ENCODE data around the gene EAPP. TPM values are rescaled to one million over a fixed set of nuclear protein-coding genes. Genes with fewer than 3 reads are reported as not detected.

EAPP gene
- total RNA-seq, 1 experiment from 2014 or later: 35.0 TPM

DNA sequence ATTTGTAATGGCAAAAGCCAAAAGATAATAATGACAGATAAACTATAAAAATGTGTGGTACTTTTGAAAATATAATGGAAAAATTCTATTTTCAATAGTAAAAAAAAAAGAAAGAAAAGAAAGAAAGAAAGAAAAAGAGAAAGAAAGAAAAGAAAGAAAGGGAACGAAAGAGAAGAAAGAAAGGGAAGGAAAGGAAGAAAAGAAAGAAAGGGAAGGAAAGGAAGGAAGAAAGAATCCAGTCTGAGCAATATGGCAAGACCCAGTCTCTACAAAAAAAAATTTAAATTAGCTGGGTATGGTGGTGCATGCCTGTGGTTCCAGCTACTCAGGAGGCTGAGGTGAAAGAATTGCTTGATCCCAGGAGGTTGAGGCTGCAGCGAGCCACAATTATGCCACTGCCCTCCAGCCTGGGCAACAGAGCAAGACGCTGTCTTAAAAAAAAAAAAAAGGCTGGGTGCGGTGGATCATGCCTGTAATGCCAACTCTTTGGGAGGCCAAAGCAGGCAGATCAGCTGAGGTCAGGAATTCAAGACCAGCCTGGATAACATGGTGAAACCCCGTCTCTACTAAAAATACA, 38.4 kb downstream of the EAPP start:
- H4K5ac ChIP-seq (ENCODE audit: insufficient read length, low read depth, low read length): no peak overlapping the region
- H3K4ac ChIP-seq (ENCODE audit: low read depth, low read length): no peak overlapping the region
- H3K4me1 ChIP-seq (ENCODE audit: insufficient read depth, low read length): peaks cover 2% of the 10 kb centered on the region; the same call in 1 of the 2 replicates
- H3K4me2 ChIP-seq (ENCODE audit: insufficient read depth, insufficient read length, low read length): no peak overlapping the region
- no peak overlapping the region for H3K18ac ChIP-seq (ENCODE audit: insufficient read length, low read depth, low read length)
- H4K91ac ChIP-seq (ENCODE audit: insufficient read length, low read depth, low read length): no peak overlapping the region
- no peak overlapping the region for H3K27ac Mint-ChIP-seq
- no peak overlapping the region for H3K14ac ChIP-seq (ENCODE audit: insufficient read depth, low read length)
- no peak for DNase-seq
- no peak overlapping the region for H2BK20ac ChIP-seq (ENCODE audit: low read depth, low read length, poor library complexity, severe bottlenecking)
- no peaks in the 10 kb centered on the region for H3K27me3 Mint-ChIP-seq (ENCODE audit: low read depth)
- H3K9ac ChIP-seq (ENCODE audit: extremely low read depth, insufficient read length, low read length): no peak overlapping the region
- no peaks in the 10 kb centered on the region for H4K20me1 ChIP-seq (ENCODE audit: control insufficient read depth, insufficient read depth, insufficient read length)
- no CpG with 5 or more reads among the region's 5 CpGs for WGBS (ENCODE audit: extremely low coverage, insufficient read length, low lambda C conversion rate)
- no peaks in the 10 kb centered on the region; a peak in 1 of 5 replicates for H3K9me3 Mint-ChIP-seq
- no peak overlapping the region for H2BK5ac ChIP-seq (ENCODE audit: insufficient read length, low read length)
- H3K23me2 ChIP-seq (ENCODE audit: insufficient read length, low read depth, low read length, poor library complexity, severe bottlenecking): no peaks in the 10 kb centered on the region
- H3K36me3 Mint-ChIP-seq (ENCODE audit: insufficient read depth in 1 of 3, low read depth in 3 of 3): no peaks in the 10 kb centered on the region
- no peak overlapping the region for H3T11ph ChIP-seq (ENCODE audit: low read length)
- TF ChIP-seq, protein P1, sequence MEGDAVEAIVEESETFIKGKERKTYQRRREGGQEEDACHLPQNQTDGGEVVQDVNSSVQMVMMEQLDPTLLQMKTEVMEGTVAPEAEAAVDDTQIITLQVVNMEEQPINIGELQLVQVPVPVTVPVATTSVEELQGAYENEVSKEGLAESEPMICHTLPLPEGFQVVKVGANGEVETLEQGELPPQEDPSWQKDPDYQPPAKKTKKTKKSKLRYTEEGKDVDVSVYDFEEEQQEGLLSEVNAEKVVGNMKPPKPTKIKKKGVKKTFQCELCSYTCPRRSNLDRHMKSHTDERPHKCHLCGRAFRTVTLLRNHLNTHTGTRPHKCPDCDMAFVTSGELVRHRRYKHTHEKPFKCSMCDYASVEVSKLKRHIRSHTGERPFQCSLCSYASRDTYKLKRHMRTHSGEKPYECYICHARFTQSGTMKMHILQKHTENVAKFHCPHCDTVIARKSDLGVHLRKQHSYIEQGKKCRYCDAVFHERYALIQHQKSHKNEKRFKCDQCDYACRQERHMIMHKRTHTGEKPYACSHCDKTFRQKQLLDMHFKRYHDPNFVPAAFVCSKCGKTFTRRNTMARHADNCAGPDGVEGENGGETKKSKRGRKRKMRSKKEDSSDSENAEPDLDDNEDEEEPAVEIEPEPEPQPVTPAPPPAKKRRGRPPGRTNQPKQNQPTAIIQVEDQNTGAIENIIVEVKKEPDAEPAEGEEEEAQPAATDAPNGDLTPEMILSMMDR (conservative IDR thresholded peaks at IDR 0.05): no peak
- peaks cover 27 to 28% of the 10 kb centered on the region in 2 experiments for H3K4me1 Mint-ChIP-seq
- H2BK120ac ChIP-seq (ENCODE audit: low read depth, low read length, poor library complexity, severe bottlenecking): no peak overlapping the region
- no peak overlapping the region for H2AFZ ChIP-seq (ENCODE audit: low read length)
- H3K23ac ChIP-seq (ENCODE audit: insufficient read length, low read depth, low read length): no peak overlapping the region
- no peak overlapping the region for H3K56ac ChIP-seq (ENCODE audit: insufficient read length, low read depth, low read length)
- no peaks in the 10 kb centered on the region for H3K79me2 ChIP-seq (ENCODE audit: insufficient read depth, low read length)
- H3K4me3 Mint-ChIP-seq: no peak overlapping the region
- H4K8ac ChIP-seq (replicated peaks; ENCODE audit: insufficient read length, low read depth, low read length): no peak overlapping the region
- no peak overlapping the region for H3K27ac ChIP-seq (ENCODE audit: insufficient read length, low read depth, low read length)
- no peak overlapping the region for H2AK5ac ChIP-seq (ENCODE audit: insufficient read length, low read length)
- no peak overlapping the region for H2BK12ac ChIP-seq (ENCODE audit: insufficient read length, low read depth, low read length)
- no peaks in the 10 kb centered on the region for H3K79me1 ChIP-seq (ENCODE audit: insufficient read depth, low read depth, low read length, poor library complexity, severe bottlenecking)
- H3K27me3 ChIP-seq (ENCODE audit: insufficient read depth, low read length): no peaks in the 10 kb centered on the region
- no peak overlapping the region for H2BK15ac ChIP-seq (ENCODE audit: low read depth, low read length)
- H3K9me3 ChIP-seq (ENCODE audit: control insufficient read depth, low read depth, low read length): no peaks in the 10 kb centered on the region

Data from H9 (cell line).